Measurements from ENCODE around the gene ANKH. TPM values are rescaled to one million over a fixed set of nuclear protein-coding genes. Genes with fewer than 3 reads are reported as not detected.

Gene ANKH
- total and polyA plus RNA-seq, 4 donors = 9.3 to 57.1 (median 37.4) TPM

GRCh38 chr5:14853685-14854084, 17.9 kb downstream of the ANKH start:
- Histone ChIP-seq H3K4me3 (ENCODE audit: low read depth in 1 of 3, low read length in 3 of 3) (no peak overlapping the region), H3K9ac (ENCODE audit: low read depth in 1 of 2, low read length in 2 of 2) (no peak overlapping the region), H3K27me3 (ENCODE audit: control insufficient read depth in 4 of 4, insufficient read depth in 4 of 4, low read length in 3 of 4) (no peaks in the 10 kb centered on the region), H3K9me3 (ENCODE audit: control insufficient read depth in 4 of 4, low read length in 3 of 4) (no peaks in the 10 kb centered on the region), H3K4me1 (ENCODE audit: control insufficient read depth in 4 of 4, insufficient read depth in 4 of 4, low read length in 3 of 4) (no peaks in the 10 kb centered on the region), H3K36me3 (ENCODE audit: control insufficient read depth in 4 of 4, insufficient read depth in 3 of 4, low read depth in 1 of 4, low read length in 3 of 4) (peaks cover 0 to 5% (median 0%) of the 10 kb centered on the region in 4 donors), H3K27ac (ENCODE audit: low read depth in 1 of 2, low read length in 2 of 2) (no peak overlapping the region)
- 91% methylated on average over 4 of the region's 4 CpGs for WGBS
- DNase-seq (ENCODE audit: low spot score) = no peak
- TF ChIP-seq RAD21 (IDR thresholded peaks at IDR 0.05) (no peak), CTCF (IDR thresholded peaks at IDR 0.05; ENCODE audit: low read depth, low read length, missing input control) (no peak), EGR1 (IDR thresholded peaks at IDR 0.05; ENCODE audit: low read depth in 2 of 2) (no peak), ZBTB33 (IDR thresholded peaks at IDR 0.05) (no peak), TAF1 (conservative IDR thresholded peaks at IDR 0.05) (no peak), YY1 (IDR thresholded peaks at IDR 0.05) (no peak), ATF3 (IDR thresholded peaks at IDR 0.05) (no peak), NR2F2 (IDR thresholded peaks at IDR 0.05) (no peak), FOXA2 (IDR thresholded peaks at IDR 0.05) (no peak), MAX (IDR thresholded peaks at IDR 0.05) (no peak), SP1 (IDR thresholded peaks at IDR 0.05) (no peak), FOXA1 (IDR thresholded peaks at IDR 0.05) (no peak), HNF4A (conservative IDR thresholded peaks at IDR 0.05) (no peak), RXRA (IDR thresholded peaks at IDR 0.05) (no peak)

- WGBS = 96% methylated on average over 6 of the region's 6 CpGs
- Histone ChIP-seq H3K36me3 (ENCODE audit: control insufficient read depth in 4 of 4, insufficient read depth in 3 of 4, low read depth in 1 of 4, low read length in 3 of 4) (peaks cover 0 to 5% (median 1%) of the 10 kb centered on the region in 4 donors), H3K27me3 (ENCODE audit: control insufficient read depth in 4 of 4, insufficient read depth in 4 of 4, low read length in 3 of 4) (no peaks in the 10 kb centered on the region), H3K4me3 (ENCODE audit: low read depth in 1 of 3, low read length in 3 of 3) (no peak overlapping the region), H3K9ac (ENCODE audit: low read depth in 1 of 2, low read length in 2 of 2) (no peak overlapping the region), H3K27ac (ENCODE audit: low read depth in 1 of 2, low read length in 2 of 2) (no peak overlapping the region), H3K4me1 (ENCODE audit: control insufficient read depth in 4 of 4, insufficient read depth in 4 of 4, low read length in 3 of 4) (no peaks in the 10 kb centered on the region), H3K9me3 (ENCODE audit: control insufficient read depth in 4 of 4, low read length in 3 of 4) (no peaks in the 10 kb centered on the region)
- DNase-seq (ENCODE audit: low spot score) = no peak
- TF ChIP-seq ZBTB33 (IDR thresholded peaks at IDR 0.05) (no peak), FOXA2 (IDR thresholded peaks at IDR 0.05) (no peak), SP1 (IDR thresholded peaks at IDR 0.05) (no peak), HNF4G (IDR thresholded peaks at IDR 0.05) (no peak), RAD21 (IDR thresholded peaks at IDR 0.05) (no peak), MAX (IDR thresholded peaks at IDR 0.05) (no peak), RXRA (IDR thresholded peaks at IDR 0.05) (no peak), CTCF (IDR thresholded peaks at IDR 0.05; ENCODE audit: low read depth, low read length, missing input control) (no peak), GABPA (IDR thresholded peaks at IDR 0.05 in 1 of 2, conservative IDR thresholded peaks at IDR 0.05 in 1 of 2) (no peak)
These were observed 18.8 kb downstream of the ANKH start for GRCh38 chr5:14852779-14853178.
